Activated T-cell treated with anti-CD3 and anti-CD28 coated beads, Interleukin-2, amount 50 U/mL, for 48 hours (primary cell): ENCODE measurements around the gene C17orf107.

ENCODE experiments used
- DNase-seq, 2 experiments: peaks; one replicate each; pipeline ENCODE4 v3.0.0-alpha.2; 2020

C17orf107 gene

GRCh38 chr17:4937553-4937952 lies 38.2 kb downstream of the C17orf107 start:
- no peak for DNase-seq

- DNase-seq = no peak
Observed at GRCh38 chr17:4938069-4938491, 38.7 kb downstream of the C17orf107 start.

GRCh38 chr17:4938688-4939545 lies 39.6 kb downstream of the C17orf107 start:
- peak; percentile 48 to 53 for DNase-seq

- no peak for DNase-seq
Observed at GRCh38 chr17:4939546-4939795, 40.1 kb downstream of the C17orf107 start.

- DNase-seq = peak; percentile 98
Observed at GRCh38 chr17:4939796-4940554, 40.6 kb downstream of the C17orf107 start, which contains the start of the genes RNF167 and SLC25A11. Gene RNF167, plus strand, starts transcription at chr17:4940268. Its CDS starts 642 bp downstream, at chr17:4940910. Gene SLC25A11, minus strand, starts transcription at chr17:4940046. Its CDS starts 136 bp downstream, at chr17:4939910.

- peak; percentile 70 for DNase-seq
Observed at GRCh38 chr17:4940555-4941318, 41.4 kb downstream of the C17orf107 start.

GRCh38 chr17:4941319-4941610 lies 41.9 kb downstream of the C17orf107 start:
- DNase-seq = no peak

- no peak for DNase-seq
Observed at GRCh38 chr17:4942760-4943508, 43.6 kb downstream of the C17orf107 start.

GRCh38 chr17:4944163-4944553 lies 44.8 kb downstream of the C17orf107 start:
- peak; percentile 53 to 70 for DNase-seq

- DNase-seq = peak; percentile 69 to 71
Observed at GRCh38 chr17:4944554-4945175, 45.3 kb downstream of the C17orf107 start.

- DNase-seq = peak; percentile 91 to 93
Observed at GRCh38 chr17:4945176-4945943, 46.0 kb downstream of the C17orf107 start.

- DNase-seq = no peak
Observed at GRCh38 chr17:4945944-4946280, 46.6 kb downstream of the C17orf107 start.

GRCh38 chr17:4946312-4946976 lies 47.1 kb downstream of the C17orf107 start:
- DNase-seq = no peak

- no peak for DNase-seq
Observed at GRCh38 chr17:4947010-4947410, 47.7 kb downstream of the C17orf107 start.

- peak; percentile 81 to 84 for DNase-seq
Observed at GRCh38 chr17:4947411-4948165, 48.3 kb downstream of the C17orf107 start.

GRCh38 chr17:4948166-4948930 lies 49.0 kb downstream of the C17orf107 start, which contains the start of gene PFN1:
Gene PFN1, minus strand, starts transcription at chr17:4948530. Its CDS starts 136 bp downstream, at chr17:4948394.
- DNase-seq = peak; percentile 89 to 94

GRCh38 chr17:4948931-4949320 lies 49.6 kb downstream of the C17orf107 start:
- DNase-seq = peak in 1 of 2 experiments; percentile 86

- DNase-seq = peak; percentile 87
Observed at GRCh38 chr17:4949321-4950074, 50.2 kb downstream of the C17orf107 start.
